ENCODE measurements around the gene LCLAT1.

The LCLAT1 gene

DNA sequence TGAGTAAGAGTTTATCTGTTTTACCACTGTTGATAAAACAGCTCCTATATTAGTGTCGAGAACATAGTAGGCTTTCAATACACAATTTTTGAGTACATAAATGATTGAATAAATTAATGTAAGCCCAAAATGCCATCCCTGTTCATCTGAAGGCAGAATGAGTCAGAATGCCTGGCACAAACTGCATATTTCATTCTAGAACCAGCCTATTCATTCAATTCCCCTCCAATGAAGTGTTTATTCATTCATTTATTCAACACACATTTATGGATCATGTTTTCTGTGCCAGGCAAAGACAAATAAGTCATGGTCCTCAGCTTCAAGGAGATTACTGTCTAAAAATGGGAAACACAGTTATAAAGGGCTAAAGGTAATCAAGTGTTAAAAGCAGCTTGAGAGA, 22.8 kb upstream of the LCLAT1 start:
- no peak for DNase-seq

GRCh38 chr2:30425326-30425725, 21.7 kb upstream of the LCLAT1 start:
- no peak for DNase-seq

- DNase-seq: no peak
Observed at GRCh38 chr2:30427606-30428347, 19.3 kb upstream of the LCLAT1 start.

DNA sequence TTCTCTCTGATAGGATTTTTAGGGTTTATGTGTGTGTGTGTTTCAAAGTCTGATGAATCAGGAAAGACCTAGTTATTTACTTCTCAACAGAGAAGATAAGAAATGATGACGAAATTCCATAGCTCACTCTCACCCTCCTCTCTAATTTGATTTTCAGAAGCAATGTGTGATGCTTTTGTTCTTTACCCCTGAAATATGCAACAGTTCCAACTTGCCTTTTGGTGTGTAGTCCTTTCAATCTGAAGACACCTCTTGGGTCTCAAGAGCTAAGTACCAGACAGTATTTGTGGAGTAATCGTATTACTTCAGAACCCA, 18.7 kb upstream of the LCLAT1 start:
- no peak for DNase-seq

GRCh38 chr2:30428827-30429461, 18.1 kb upstream of the LCLAT1 start:
- DNase-seq: no peak

GRCh38 chr2:30433541-30434299, 13.3 kb upstream of the LCLAT1 start:
- DNase-seq: no peak

- DNase-seq: no peak
Observed at GRCh38 chr2:30434708-30435107, 12.3 kb upstream of the LCLAT1 start.

DNA sequence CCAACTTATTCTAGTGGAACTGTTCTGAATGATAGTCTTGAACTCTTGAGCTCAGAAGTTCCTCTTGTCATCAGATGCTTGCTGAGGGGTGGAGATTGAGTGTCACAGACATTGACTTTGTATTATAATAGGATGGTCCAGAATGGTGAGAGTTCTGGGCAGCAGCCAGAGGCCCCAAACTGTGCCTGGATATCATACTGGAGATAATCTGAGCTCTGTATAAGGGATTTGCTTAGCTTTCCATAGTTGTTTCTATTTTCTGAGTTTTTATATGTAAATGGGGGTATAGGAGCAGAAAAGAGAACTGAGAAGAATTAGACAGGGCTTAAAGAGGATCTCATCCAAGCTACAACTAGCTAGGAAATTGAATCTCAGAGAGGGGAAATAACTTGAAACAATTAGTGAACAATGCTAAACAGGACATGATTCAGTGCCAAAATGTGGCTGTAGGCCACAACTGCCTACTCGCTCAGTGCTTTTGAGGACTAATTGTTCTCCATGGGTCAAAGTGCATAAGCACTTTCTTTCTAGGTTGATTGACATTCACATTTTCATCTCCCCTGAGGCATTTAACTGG, 10.1 kb upstream of the LCLAT1 start:
- DNase-seq: no peak

GRCh38 chr2:30437809-30438548, 9.1 kb upstream of the LCLAT1 start:
- no peak for DNase-seq

GRCh38 chr2:30439296-30439695, 7.8 kb upstream of the LCLAT1 start:
- no peak for DNase-seq

DNA sequence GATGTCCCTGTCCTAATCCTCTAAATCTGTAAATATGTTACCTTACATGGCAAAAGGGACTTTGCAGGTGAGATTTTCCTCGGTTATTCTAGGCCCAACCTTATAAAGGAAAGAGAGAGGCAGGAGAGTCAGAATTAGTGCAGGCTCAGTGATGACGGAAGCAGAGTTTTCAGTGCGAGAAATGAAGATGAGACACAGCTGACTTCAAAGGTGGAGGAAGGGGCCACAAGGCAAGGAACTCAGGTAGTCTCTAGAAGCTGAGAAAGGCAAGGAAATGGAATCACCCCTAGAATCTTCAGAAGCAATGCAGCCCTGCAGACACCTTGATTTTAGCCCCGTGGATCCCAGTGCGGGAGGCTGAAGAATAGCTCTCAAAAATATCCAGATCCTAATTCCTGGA, 7.2 kb upstream of the LCLAT1 start:
- no peak for DNase-seq

DNA sequence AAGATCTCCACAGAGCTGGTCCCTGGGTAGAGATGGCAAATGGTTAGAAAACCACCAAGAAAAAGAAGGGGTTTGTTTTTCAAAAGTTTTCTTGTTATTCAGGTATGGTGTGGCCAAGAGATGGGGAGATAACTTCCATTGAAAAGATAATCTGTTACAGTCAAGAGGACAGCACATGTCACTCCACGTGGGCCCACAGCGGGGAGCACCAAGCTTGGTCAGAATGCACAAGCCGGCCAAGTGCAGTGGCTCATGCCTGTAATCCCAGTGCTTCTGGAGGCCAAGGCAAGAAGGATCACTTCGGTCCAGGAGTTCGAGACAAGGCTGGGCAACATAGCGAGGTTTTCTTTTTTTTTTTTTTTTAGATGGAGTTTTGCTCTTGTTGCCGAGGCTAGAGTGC, 6.0 kb upstream of the LCLAT1 start:
- no peak for DNase-seq

GRCh38 chr2:30443081-30443480, 4.0 kb upstream of the LCLAT1 start:
- DNase-seq: no peak

- DNase-seq: no peak
Observed at GRCh38 chr2:30444273-30444672, 2.8 kb upstream of the LCLAT1 start.

DNA sequence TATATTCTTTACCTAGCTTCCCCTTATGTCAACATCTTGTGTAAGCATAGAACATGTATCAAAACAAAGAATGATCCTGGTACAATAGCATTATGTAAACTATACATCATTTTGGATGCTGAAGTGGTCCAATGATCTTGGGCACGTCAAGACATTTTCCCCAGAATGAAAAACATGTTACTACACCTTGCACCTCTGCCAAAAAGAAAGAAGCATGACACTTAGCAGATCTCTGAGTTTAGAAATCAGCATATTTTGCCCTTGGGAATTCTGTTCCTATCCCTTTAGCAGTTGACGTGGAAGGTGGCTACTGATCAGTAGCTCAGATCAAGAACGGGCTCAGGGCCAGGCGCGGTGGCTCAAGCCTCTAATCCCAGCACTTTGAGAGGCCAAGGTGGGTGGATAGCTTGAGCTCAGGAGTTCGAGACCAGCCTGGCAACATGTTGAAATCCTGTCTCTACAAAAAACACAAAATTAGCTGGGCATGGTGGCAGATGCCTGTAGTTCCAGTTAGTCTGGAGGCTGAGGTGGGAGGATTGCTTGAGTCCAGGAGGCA, 1.7 kb upstream of the LCLAT1 start:
- DNase-seq: no peak

DNA sequence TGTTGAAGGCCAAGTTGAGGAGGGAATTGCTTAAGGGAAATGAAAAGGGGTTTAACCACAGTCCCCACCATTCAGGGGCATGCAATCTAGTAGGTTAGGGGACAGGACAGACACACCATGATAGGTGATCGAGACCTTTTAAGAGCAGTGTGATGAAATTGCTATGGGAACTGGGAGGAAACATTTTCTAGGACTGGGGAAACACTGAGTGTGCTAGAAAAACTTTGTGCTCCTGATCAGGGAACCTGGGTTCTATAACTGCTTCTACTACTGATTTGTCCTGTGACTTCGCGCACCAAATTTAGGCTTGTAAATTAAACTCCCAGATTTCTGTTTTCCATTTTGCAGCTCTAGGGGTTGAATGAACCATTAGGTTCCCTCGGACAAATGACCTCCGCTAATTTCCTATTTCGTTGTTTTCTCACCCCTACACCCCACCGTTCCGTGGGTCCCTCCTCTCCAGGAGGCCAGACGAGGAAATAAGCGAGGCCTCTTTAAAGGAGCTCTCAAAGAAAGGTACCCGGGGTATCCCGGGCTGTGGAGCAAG, 371 bp upstream of the LCLAT1 start:
- DNase-seq: no peak

DNA sequence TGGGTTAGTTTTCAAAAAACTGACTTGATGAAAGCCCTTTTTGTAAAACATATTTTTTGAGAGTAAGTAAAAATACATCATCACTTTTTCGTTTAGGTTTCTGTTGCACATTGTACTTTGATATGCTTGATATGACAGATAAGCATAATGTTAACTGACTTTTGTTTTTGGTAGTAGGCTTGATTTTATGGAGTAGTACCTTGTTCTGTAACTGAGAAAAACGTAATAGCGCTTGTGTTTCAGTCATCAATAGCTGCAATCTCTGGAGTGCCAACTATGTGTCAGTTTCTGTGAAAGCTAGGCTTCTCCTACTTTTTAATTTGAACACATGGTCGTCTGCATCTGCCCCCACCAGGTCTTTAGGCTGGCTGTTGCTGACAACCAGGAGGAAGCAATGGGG, 1.3 kb downstream of the LCLAT1 start:
- DNase-seq: no peak

- DNase-seq: no peak
Observed at GRCh38 chr2:30448866-30449265, 1.8 kb downstream of the LCLAT1 start.

GRCh38 chr2:30450025-30450424, 3.0 kb downstream of the LCLAT1 start:
- DNase-seq: no peak

- DNase-seq: no peak
Observed at GRCh38 chr2:30453498-30453897, 6.5 kb downstream of the LCLAT1 start.

GRCh38 chr2:30454571-30454970, 7.5 kb downstream of the LCLAT1 start:
- DNase-seq: no peak

GRCh38 chr2:30455114-30455738, 8.2 kb downstream of the LCLAT1 start:
- no peak for DNase-seq

Data from stimulated activated CD8-positive, alpha-beta memory T cell treated with anti-CD3 and anti-CD28 coated beads, Interleukin-4, amount 100 ng/mL, for 48 hours (primary cell).